Astrocyte (in vitro differentiated cells and primary cell): ENCODE data around the gene UNC5B. TPM values are rescaled to one million over a fixed set of nuclear protein-coding genes. Genes with fewer than 3 reads are reported as not detected.
A peak's percentile ranks its signal among the peaks of the same experiment; 100 is the strongest.

Experiments
- DNase-seq: peaks from one replicate; pipeline ENCODE4 v3.0.0-alpha.2; 2010; ENCODE audit warnings: low read depth
- FAIRE-seq: peaks from 2 replicates; lab custom pipeline; 2011; peaks lifted over from hg19 to GRCh38; lab: Jason Lieb, UNC
- H2AFZ ChIP-seq: 2 replicates; pipeline ENCODE4 v1.6.0; 2012; ENCODE audit warnings: low read depth, low read length, inconsistent platforms
- H3K27ac ChIP-seq: 2 replicates; pipeline ENCODE4 v1.5.1; 2011; ENCODE audit warnings: low read depth, low read length, inconsistent platforms
- H3K27me3 ChIP-seq: 2 replicates; pipeline ENCODE4 v1.6.0; 2011; ENCODE audit warnings: low read length, inconsistent platforms; ENCODE audit not compliant: insufficient read depth
- H3K36me3 ChIP-seq: 2 replicates; pipeline ENCODE4 v1.5.1; 2011; ENCODE audit warnings: low read length, inconsistent platforms; ENCODE audit not compliant: insufficient read depth
- H3K4me1 ChIP-seq: 2 replicates; pipeline ENCODE4 v1.5.1; 2011; ENCODE audit warnings: low read length, inconsistent platforms; ENCODE audit not compliant: insufficient read depth
- H3K4me2 ChIP-seq: 2 replicates; pipeline ENCODE4 v1.6.0; 2012; ENCODE audit warnings: low read length, inconsistent platforms
- H3K4me3 ChIP-seq: 2 replicates; pipeline ENCODE4 v1.5.1; 2011; ENCODE audit warnings: low read depth, mild to moderate bottlenecking, low read length, inconsistent platforms; ENCODE audit not compliant: insufficient read depth
- H3K79me2 ChIP-seq: 2 replicates; pipeline ENCODE4 v1.6.0; 2012; ENCODE audit warnings: mild to moderate bottlenecking, low read length, inconsistent platforms; ENCODE audit not compliant: insufficient read depth
- H3K9ac ChIP-seq: 2 replicates; pipeline ENCODE4 v1.6.0; 2012; ENCODE audit warnings: mild to moderate bottlenecking, low read length, inconsistent platforms
- H3K9me3 ChIP-seq: 2 replicates; pipeline ENCODE4 v1.5.1; 2012; ENCODE audit warnings: low read depth, mild to moderate bottlenecking, low read length, inconsistent platforms; ENCODE audit not compliant: insufficient read depth
- H4K20me1 ChIP-seq: 2 replicates; pipeline ENCODE4 v1.6.0; 2012; ENCODE audit warnings: low read length, inconsistent platforms; ENCODE audit not compliant: insufficient read depth
- H3K27ac Mint-ChIP-seq: one replicate; pipeline ENCODE4 v1.8.0; 2021; ENCODE audit warnings: mild to moderate bottlenecking, mixed read lengths; ENCODE audit not compliant: unreplicated experiment
- H3K27me3 Mint-ChIP-seq: one replicate; pipeline ENCODE4 v1.8.0; 2021; ENCODE audit warnings: low read depth, mixed read lengths; ENCODE audit not compliant: unreplicated experiment
- H3K36me3 Mint-ChIP-seq: one replicate; pipeline ENCODE4 v1.8.0; 2021; ENCODE audit warnings: low read depth, mixed read lengths; ENCODE audit not compliant: unreplicated experiment
- H3K4me1 Mint-ChIP-seq: one replicate; pipeline ENCODE4 v1.8.0; 2021; ENCODE audit warnings: low read depth, mixed read lengths; ENCODE audit not compliant: unreplicated experiment
- H3K4me3 Mint-ChIP-seq: one replicate; pipeline ENCODE4 v1.8.0; 2021; ENCODE audit warnings: mild to moderate bottlenecking, moderate library complexity, mixed read lengths; ENCODE audit not compliant: unreplicated experiment
- H3K9me3 Mint-ChIP-seq: one replicate; pipeline ENCODE4 v1.8.0; 2021; ENCODE audit warnings: mild to moderate bottlenecking, mixed read lengths; ENCODE audit not compliant: unreplicated experiment
- CTCF ChIP-seq: IDR thresholded peaks from 2 replicates; pipeline ENCODE4 v1.5.1; 2011; ENCODE audit warnings: low read depth, mild to moderate bottlenecking, inconsistent platforms, low read length, moderate library complexity; ENCODE audit not compliant: insufficient read depth
- EZH2 ChIP-seq: IDR thresholded peaks from 2 replicates; pipeline ENCODE4 v1.6.1; 2012; ENCODE audit warnings: mild to moderate bottlenecking, low read length, inconsistent platforms; ENCODE audit not compliant: insufficient read depth
- total RNA-seq: library from RNA; stranded (reverse); gene quantifications from 2 replicates; pipeline ENCODE4 v1.2.1, GENCODE V29; 2021

UNC5B gene
- total RNA-seq, 1 donor from 2014 or later, result 15.0 TPM

- no peak overlapping the region for H3K4me2 ChIP-seq
- Mint-ChIP-seq H3K27ac (peak overlapping the region; percentile 53), H3K27me3 (no peaks in the 10 kb centered on the region), H3K36me3 (peaks cover 9% of the 10 kb centered on the region), H3K9me3 (no peaks in the 10 kb centered on the region), H3K4me1 (peaks cover 51% of the 10 kb centered on the region), H3K4me3 (peak overlapping the region; percentile 14)
- no peaks in the 10 kb centered on the region for H3K36me3 ChIP-seq
- H3K9me3 ChIP-seq, result no peaks in the 10 kb centered on the region
- no peak overlapping the region for H3K4me3 ChIP-seq
- H3K27me3 ChIP-seq, result no peaks in the 10 kb centered on the region
- H3K9ac ChIP-seq, result no peak overlapping the region
- TF ChIP-seq EZH2 (no peak), CTCF (no peak)
- peaks cover 28% of the 10 kb centered on the region for H3K4me1 ChIP-seq
- peaks cover 53% of the 10 kb centered on the region for H3K79me2 ChIP-seq
- no peak for DNase-seq
- H3K27ac ChIP-seq, result no peak overlapping the region
- H2AFZ ChIP-seq, result no peak overlapping the region
- FAIRE-seq, result no peak
- peaks cover 80% of the 10 kb centered on the region for H4K20me1 ChIP-seq
Observed at GRCh38 chr10:71219918-71220688, 7.7 kb downstream of the UNC5B start.

GRCh38 chr10:71220689-71221540, 8.5 kb downstream of the UNC5B start:
- H3K36me3 Mint-ChIP-seq, result peaks cover 6% of the 10 kb centered on the region
- no peaks in the 10 kb centered on the region for H3K9me3 Mint-ChIP-seq
- Histone ChIP-seq H3K4me3 (no peak overlapping the region), H3K9me3 (no peaks in the 10 kb centered on the region), H3K4me1 (peaks cover 28% of the 10 kb centered on the region), H3K9ac (no peak overlapping the region), H3K4me2 (no peak overlapping the region), H3K27me3 (no peaks in the 10 kb centered on the region), H4K20me1 (peaks cover 78% of the 10 kb centered on the region), H2AFZ (no peak overlapping the region), H3K36me3 (no peaks in the 10 kb centered on the region), H3K79me2 (peaks cover 46% of the 10 kb centered on the region), H3K27ac (no peak overlapping the region)
- no peak overlapping the region for H3K27ac Mint-ChIP-seq
- H3K4me3 Mint-ChIP-seq, result peak overlapping the region; percentile 72
- DNase-seq (no peak), FAIRE-seq (no peak)
- TF ChIP-seq EZH2 (no peak), CTCF (no peak)
- no peaks in the 10 kb centered on the region for H3K27me3 Mint-ChIP-seq
- peaks cover 45% of the 10 kb centered on the region for H3K4me1 Mint-ChIP-seq
